Left lung (tissue), 10 donors: Measurements from ENCODE around the gene EVI5L. TPM values are rescaled to one million over a fixed set of nuclear protein-coding genes. Genes with fewer than 3 reads are reported as not detected.
A peak's percentile ranks its signal among the peaks of the same experiment; 100 is the strongest.

Source experiments
- ATAC-seq: fragments of 200-7000 bp; cut with Tn5 transposase; one replicate; pipeline ENCODE4 v1.9.1; 2020; ENCODE audit warnings: moderate library complexity
- DNase-seq, 4 donors: peaks; one replicate each; pipeline ENCODE4 v3.0.0-alpha.2; 2013 to 2020
- H3K27ac ChIP-seq, 2 donors: fragments of 200-600 bp; sonication (generic) in 1 of 2; one replicate each; pipeline versions ENCODE4 v1.5.0 to v1.8.0; 2020 to 2021
- H3K27me3 ChIP-seq, 2 donors: fragments of 200-600 bp; sonication (generic) in 1 of 2; one replicate each; pipeline versions ENCODE4 v1.5.0 to v1.8.0; 2020 to 2021
- H3K36me3 ChIP-seq, 2 donors: fragments of 200-600 bp; sonication (generic) in 1 of 2; one replicate each; pipeline versions ENCODE4 v1.5.0 to v1.8.0; 2020 to 2021
- H3K4me1 ChIP-seq, 2 donors: fragments of 200-600 bp; one replicate each; pipeline ENCODE4 v1.8.0; 2021
- H3K4me3 ChIP-seq, 2 donors: fragments of 200-600 bp; sonication (generic) in 1 of 2; one replicate each; pipeline versions ENCODE4 v1.5.0 to v1.8.0; 2020 to 2021; ENCODE audit warnings: mild to moderate bottlenecking in 1 of 2
- H3K9me3 ChIP-seq, 2 donors: fragments of 200-600 bp; sonication (generic) in 1 of 2; one replicate each; pipeline versions ENCODE4 v1.5.0 to v1.8.0; 2020 to 2021
- intact Hi-C, 2 donors: fragments of 100-400 bp; cut with DNase I; formaldehyde crosslinking; loops; one replicate each; pipeline versions ENCODE4 v1.11.2 to v1.14.2; 2022
- polyA plus RNA-seq, 6 donors: library from polyadenylated mRNA; unstranded; fragments of 120-200 nt; gene quantifications; one replicate each; pipeline ENCODE4 v1.2.1, GENCODE V29; 2013; ENCODE audit not compliant: insufficient read length in 6 of 6
- total RNA-seq, 2 donors: library from RNA; stranded (reverse); fragmentation: NEBNext Ultra II Directional; extraction: Animal tissue kit (Norgen Biotek cat#: 25700); gene quantifications; one replicate each; pipeline ENCODE4 v1.2.1, GENCODE V29; 2021
- TF ChIP-seq, protein P1 (sequence below), 2 donors: fragments of 200-600 bp; sonication (generic) in 1 of 2; IDR thresholded peaks; one replicate each; pipeline versions ENCODE4 v1.5.0 to v1.8.0; 2021; ENCODE audit warnings: antibody characterized with exemption in 2 of 2
- donor health status: DM: no; HTN: yes; CAD: no.
- donor health status: DM: no; HTN: no; CAD: no.

The EVI5L gene
- total and polyA plus RNA-seq, 8 donors = 11.3 to 18.1 (median 14.8) TPM

DNA sequence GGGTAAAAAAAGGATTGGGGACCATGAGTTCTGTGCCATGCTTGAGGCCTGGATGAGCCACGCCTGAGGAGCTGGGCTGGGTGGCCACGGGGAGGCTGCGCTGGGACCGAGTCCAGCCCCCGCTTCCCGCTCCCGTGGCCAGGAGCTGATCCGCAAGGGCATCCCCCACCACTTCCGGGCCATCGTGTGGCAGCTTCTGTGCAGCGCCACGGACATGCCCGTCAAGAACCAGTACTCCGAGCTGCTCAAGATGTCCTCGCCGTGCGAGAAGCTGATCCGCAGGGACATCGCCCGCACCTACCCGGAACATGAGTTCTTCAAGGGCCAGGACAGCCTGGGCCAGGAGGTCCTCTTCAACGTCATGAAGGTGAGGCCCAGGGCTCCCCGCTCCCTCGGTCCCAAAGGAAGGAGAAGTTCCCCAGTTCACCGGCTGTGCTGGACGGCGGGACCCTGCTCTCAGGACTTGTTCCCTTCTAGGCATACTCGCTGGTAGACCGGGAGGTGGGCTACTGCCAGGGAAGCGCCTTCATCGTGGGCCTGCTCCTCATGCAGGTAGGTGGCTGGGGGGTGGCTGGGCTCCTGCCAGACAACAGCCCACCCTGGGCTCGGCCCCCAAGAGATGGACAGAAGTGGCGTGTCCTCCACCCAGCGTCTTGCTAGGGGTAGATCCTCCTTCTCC lies 18.9 kb downstream of the EVI5L start:
- Histone ChIP-seq H3K27me3 (no peaks in the 10 kb centered on the region), H3K4me3 (no peak overlapping the region), H3K9me3 (no peaks in the 10 kb centered on the region), H3K4me1 (peaks cover 3 to 9% of the 10 kb centered on the region in 2 donors), H3K27ac (no peak overlapping the region), H3K36me3 (peaks cover 0 to 9% of the 10 kb centered on the region in 2 donors)
- intact Hi-C loops = no loop called here
- TF ChIP-seq, protein P1, sequence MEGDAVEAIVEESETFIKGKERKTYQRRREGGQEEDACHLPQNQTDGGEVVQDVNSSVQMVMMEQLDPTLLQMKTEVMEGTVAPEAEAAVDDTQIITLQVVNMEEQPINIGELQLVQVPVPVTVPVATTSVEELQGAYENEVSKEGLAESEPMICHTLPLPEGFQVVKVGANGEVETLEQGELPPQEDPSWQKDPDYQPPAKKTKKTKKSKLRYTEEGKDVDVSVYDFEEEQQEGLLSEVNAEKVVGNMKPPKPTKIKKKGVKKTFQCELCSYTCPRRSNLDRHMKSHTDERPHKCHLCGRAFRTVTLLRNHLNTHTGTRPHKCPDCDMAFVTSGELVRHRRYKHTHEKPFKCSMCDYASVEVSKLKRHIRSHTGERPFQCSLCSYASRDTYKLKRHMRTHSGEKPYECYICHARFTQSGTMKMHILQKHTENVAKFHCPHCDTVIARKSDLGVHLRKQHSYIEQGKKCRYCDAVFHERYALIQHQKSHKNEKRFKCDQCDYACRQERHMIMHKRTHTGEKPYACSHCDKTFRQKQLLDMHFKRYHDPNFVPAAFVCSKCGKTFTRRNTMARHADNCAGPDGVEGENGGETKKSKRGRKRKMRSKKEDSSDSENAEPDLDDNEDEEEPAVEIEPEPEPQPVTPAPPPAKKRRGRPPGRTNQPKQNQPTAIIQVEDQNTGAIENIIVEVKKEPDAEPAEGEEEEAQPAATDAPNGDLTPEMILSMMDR (IDR thresholded peaks at IDR 0.05) = no peak
- no peak for DNase-seq
- ATAC-seq = no peak

DNA sequence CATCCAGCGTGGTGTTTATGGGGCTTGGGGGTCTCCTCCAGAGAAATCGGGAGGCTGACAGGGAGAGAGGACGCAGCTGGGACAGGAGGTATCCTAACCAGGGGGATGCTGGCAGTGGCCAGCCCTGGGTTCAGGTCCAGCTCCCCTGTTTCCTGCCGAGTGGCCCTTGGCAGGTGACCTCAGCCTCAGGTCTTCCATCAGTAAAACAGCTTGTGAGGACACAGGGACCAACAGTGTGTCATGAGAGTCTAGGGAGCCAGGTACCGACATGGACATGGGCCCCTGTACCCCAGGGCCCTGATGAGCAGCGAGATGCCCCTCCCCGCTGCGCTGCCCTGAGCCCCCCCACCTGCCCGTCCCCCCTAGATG lies 19.6 kb downstream of the EVI5L start:
- TF ChIP-seq, protein P1 (IDR thresholded peaks at IDR 0.05) = no peak
- Histone ChIP-seq H3K9me3 (no peaks in the 10 kb centered on the region), H3K4me1 (peaks cover 3 to 9% of the 10 kb centered on the region in 2 donors), H3K27ac (no peak overlapping the region), H3K4me3 (no peak overlapping the region), H3K36me3 (peaks cover 0 to 9% of the 10 kb centered on the region in 2 donors), H3K27me3 (no peaks in the 10 kb centered on the region)
- DNase-seq (no peak), ATAC-seq (no peak)
- intact Hi-C loops = no loop called here

DNA sequence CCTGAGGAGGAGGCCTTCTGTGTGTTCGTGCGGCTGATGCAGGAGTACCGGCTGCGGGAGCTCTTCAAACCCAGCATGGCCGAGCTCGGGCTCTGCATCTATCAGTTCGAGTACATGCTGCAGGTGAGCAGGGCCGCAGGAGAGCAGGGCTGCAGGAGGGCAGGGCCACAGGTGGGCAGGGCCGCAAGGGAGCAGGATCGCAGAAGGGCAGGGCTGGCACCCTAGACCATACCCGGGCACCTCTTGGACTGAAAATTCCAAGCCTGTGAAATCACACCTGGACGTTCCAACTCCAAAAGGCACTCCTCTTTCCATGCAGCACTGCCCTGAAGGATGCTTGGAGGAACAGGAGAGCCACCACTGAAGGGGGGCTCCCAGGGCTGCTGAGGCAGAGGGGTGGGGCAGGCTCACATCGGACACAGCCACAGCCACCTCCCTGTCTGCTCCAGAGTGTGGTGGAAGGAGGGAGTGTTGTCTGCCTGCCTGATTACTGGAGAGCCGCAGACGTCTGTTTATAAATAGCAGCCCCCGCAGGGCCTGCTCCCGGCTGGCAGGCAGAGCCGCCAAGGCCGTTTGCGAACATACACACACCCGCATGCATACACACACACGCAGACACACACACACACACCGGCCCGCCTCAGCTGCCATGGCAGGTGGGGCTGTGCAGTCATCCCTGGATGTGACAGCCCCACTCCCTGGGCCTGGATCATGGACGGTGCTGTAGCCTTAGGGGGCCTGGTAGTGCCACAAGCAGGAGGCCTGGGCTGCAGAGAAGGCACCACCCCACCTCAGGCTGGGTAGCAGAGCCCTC lies 20.2 kb downstream of the EVI5L start:
- H3K27me3 ChIP-seq = no peaks in the 10 kb centered on the region
- H3K9me3 ChIP-seq = no peaks in the 10 kb centered on the region
- H3K4me1 ChIP-seq = peaks cover 3 to 9% of the 10 kb centered on the region in 2 donors
- ATAC-seq (peak; percentile 75), DNase-seq (peak in 1 of 4 donors; percentile 64)
- H3K4me3 ChIP-seq = no peak overlapping the region
- TF ChIP-seq, protein P1 (IDR thresholded peaks at IDR 0.05) = no peak
- peaks cover 0 to 9% of the 10 kb centered on the region in 2 donors for H3K36me3 ChIP-seq
- intact Hi-C loops = no loop called here
- no peak overlapping the region for H3K27ac ChIP-seq

DNA sequence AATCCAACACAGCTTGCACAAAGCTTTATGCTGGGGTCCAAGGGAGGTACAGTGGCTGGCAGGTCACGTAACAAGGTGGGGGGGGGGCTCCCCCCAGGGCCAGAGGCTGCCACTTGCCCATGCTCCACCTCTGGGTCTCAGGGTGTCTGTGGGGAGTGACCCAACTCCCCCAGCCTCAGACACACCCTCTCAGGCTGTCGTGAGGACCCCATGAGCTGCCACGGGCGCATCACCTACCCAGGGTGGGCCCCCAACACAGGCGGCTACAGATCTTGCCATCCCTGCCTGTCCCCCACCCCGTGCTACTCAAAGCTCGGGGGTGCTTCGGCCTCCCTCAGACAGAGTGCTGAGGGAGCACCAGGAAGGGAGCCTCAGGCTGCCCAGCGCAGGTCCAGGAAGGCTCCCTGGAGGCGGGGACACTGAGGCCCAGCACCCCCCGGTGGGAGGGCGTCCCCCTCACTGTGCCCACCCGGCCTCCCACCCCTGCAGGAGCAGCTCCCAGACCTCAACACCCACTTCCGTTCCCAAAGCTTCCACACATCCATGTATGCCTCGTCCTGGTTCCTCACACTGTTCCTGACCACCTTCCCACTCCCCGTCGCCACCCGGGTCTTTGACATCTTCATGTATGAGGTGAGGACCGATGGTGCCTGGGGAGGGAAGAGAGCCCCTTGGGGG lies 21.1 kb downstream of the EVI5L start:
- Histone ChIP-seq H3K27ac (no peak overlapping the region), H3K36me3 (peaks cover 0 to 9% of the 10 kb centered on the region in 2 donors), H3K4me3 (no peak overlapping the region), H3K27me3 (no peaks in the 10 kb centered on the region), H3K9me3 (no peaks in the 10 kb centered on the region), H3K4me1 (peaks cover 3 to 9% of the 10 kb centered on the region in 2 donors)
- TF ChIP-seq, protein P1 (IDR thresholded peaks at IDR 0.05) = no peak
- ATAC-seq (no peak), DNase-seq (no peak)
- intact Hi-C loops = no loop called here
